ENCODE data around the gene SPAG6. TPM values are rescaled to one million over a fixed set of nuclear protein-coding genes. Genes with fewer than 3 reads are reported as not detected.
A peak's percentile ranks its signal among the peaks of the same experiment; 100 is the strongest.

Gene SPAG6
- polyA plus RNA-seq, 3 donors = 0.78 to 1.5 (median 1.3) TPM

- DNase-seq (ENCODE audit: extremely low read depth in 1 of 11, low read depth in 9 of 11, low spot score in 4 of 11) = no peak
Observed at GRCh38 chr10:22414146-22414545, 68.8 kb downstream of the SPAG6 start.

- DNase-seq (ENCODE audit: extremely low read depth in 1 of 11, low read depth in 9 of 11, low spot score in 4 of 11) = no peak
Observed at GRCh38 chr10:22415072-22415471, 69.8 kb downstream of the SPAG6 start.

DNA sequence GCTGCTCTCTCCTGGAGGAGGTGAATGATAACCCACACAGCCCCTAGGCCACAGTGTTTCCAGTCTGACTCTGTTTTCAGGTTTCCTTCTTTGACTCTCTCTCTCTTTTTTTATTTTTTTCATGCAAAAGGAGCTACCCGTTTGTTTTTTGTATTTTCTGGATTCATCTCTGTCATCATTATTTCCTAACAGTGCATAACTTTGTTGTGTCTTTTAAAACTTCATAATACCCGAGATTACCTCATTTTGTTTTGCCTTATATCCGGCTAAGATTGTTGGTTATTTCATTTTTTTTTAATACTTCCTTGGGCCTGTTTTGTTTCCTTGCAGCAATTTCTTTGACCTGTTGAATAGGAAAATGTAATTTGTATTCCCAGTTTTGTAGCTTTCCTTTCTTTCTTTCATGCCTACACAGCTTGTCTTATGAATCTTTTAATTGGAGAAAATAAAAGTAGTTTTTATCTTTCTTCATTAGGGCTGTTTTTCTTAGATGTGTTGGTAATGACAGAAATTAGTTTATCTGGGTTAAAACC is 72.5 kb downstream of the SPAG6 start:
- no peak for DNase-seq (ENCODE audit: extremely low read depth in 1 of 11, low read depth in 9 of 11, low spot score in 4 of 11)

GRCh38 chr10:22420787-22421517 is 75.7 kb downstream of the SPAG6 start:
- no peak for DNase-seq (ENCODE audit: extremely low read depth in 1 of 11, low read depth in 9 of 11, low spot score in 4 of 11)

DNA sequence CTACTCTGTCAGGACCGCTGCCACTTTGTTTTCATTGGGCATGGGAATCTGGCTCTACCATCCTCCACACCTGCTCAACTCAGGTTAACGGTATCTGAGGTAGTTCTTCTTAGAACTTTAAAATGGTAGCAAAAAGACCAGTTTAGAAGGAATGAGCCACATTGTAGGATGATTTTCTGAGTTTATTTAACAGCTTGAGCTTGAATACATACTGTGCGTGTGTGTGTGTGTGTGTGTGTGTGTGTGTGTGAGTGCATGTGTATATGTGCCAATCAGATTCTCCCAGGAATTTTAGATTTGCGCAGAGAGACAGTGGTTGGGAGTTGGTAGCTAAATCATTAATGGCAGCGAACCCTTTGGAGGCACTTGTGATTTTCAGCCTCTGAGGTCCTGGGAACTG is 81.4 kb downstream of the SPAG6 start:
- DNase-seq (ENCODE audit: extremely low read depth in 1 of 11, low read depth in 9 of 11, low spot score in 4 of 11) = no peak

DNA sequence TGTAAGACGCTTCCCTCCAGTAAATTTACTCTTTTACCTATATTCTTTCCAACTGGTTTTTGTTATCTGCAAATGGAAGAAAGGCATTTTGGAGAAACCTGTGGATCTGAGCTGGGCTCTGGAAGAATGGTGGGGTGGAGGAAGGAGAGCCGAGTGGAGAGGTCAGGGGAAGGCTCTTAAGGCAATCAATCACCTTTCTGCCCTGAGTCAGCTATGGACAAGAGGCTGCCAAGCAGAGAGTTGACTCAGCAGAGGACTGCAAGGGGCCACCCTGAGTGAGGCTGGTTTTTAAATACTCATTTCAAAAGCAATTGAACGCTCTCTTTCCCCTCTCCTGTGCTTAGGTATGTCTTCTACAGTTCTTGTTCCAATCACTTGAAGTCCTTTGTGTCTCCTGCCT is 81.8 kb downstream of the SPAG6 start:
- no peak for DNase-seq (ENCODE audit: extremely low read depth in 1 of 11, low read depth in 9 of 11, low spot score in 4 of 11)

GRCh38 chr10:22427890-22428571 is 82.7 kb downstream of the SPAG6 start:
- DNase-seq (ENCODE audit: extremely low read depth in 1 of 11, low read depth in 9 of 11, low spot score in 4 of 11) = peak in 5 of 11 donors; percentile 21 to 58 (median 34)

- DNase-seq (ENCODE audit: extremely low read depth in 1 of 11, low read depth in 9 of 11, low spot score in 4 of 11) = no peak
Observed at GRCh38 chr10:22429146-22429545, 83.8 kb downstream of the SPAG6 start.

DNA sequence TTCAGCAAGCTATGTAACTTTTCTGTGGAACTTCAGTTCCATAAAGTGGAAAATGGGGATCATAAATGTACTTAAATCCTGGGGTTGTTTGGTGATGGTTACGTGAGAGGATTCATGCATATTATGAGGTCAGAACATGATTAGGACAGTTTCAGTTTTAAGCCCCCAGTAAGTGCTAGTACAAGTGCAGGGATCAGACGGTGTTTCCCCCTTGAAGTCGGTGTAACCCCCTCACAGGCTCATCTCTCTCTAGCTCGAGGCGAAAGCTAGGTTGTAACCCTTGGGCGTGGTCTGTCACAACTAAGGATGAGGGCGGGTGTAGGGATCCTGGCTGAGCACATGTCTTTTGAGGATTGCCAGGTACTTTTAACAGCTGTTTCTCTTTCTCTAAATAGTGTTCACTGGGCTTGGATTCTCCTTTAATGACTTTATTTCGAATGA is 84.7 kb downstream of the SPAG6 start:
- DNase-seq (ENCODE audit: extremely low read depth in 1 of 11, low read depth in 9 of 11, low spot score in 4 of 11) = no peak

- DNase-seq (ENCODE audit: extremely low read depth in 1 of 11, low read depth in 9 of 11, low spot score in 4 of 11) = no peak
Observed at GRCh38 chr10:22433875-22434274, 88.6 kb downstream of the SPAG6 start.

GRCh38 chr10:22434521-22434920 is 89.2 kb downstream of the SPAG6 start:
- no peak for DNase-seq (ENCODE audit: extremely low read depth in 1 of 11, low read depth in 9 of 11, low spot score in 4 of 11)

GRCh38 chr10:22435650-22436049 is 90.4 kb downstream of the SPAG6 start:
- no peak for DNase-seq (ENCODE audit: extremely low read depth in 1 of 11, low read depth in 9 of 11, low spot score in 4 of 11)

GRCh38 chr10:22436526-22436892 is 91.2 kb downstream of the SPAG6 start:
- no peak for DNase-seq (ENCODE audit: extremely low read depth in 1 of 11, low read depth in 9 of 11, low spot score in 4 of 11)

DNA sequence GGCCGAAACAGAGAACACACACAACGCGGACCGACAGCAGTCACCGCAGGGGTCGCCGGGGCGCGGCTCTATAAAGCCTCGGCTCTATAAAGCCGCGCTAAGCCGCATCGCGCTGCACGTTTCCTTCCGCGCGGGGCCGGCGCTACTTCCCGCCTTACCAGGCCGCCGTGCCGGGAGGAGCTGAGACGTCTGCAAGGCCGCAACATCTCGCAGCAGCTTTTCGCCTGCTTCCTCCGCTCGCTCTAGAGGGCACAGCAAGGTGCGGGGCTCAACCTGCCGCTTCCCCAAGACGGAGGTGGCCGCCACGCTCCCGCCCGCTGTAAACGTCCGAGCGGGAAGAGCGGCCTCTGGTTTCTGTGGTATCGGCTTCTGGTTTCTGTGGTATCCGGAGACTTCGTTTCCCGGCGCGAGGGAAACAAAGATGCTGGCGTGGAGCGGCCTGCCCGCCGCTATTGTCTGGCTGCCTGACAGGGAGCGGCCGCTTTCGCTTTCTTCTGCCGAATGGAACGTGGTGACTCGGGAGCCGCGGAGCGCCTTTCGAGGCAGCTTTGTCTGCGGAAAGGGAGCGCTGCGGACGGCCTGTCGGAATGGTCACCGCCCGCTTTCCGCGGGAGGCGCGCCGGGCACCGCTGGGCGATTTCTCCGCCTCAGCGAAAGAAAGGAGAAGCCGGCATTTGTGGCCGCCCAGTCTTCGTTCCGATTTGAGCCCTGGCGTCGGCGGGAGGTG is 91.8 kb downstream of the SPAG6 start:
- peak; percentile 79 to 90 (median 88) for DNase-seq (ENCODE audit: extremely low read depth in 1 of 11, low read depth in 9 of 11, low spot score in 4 of 11)

DNA sequence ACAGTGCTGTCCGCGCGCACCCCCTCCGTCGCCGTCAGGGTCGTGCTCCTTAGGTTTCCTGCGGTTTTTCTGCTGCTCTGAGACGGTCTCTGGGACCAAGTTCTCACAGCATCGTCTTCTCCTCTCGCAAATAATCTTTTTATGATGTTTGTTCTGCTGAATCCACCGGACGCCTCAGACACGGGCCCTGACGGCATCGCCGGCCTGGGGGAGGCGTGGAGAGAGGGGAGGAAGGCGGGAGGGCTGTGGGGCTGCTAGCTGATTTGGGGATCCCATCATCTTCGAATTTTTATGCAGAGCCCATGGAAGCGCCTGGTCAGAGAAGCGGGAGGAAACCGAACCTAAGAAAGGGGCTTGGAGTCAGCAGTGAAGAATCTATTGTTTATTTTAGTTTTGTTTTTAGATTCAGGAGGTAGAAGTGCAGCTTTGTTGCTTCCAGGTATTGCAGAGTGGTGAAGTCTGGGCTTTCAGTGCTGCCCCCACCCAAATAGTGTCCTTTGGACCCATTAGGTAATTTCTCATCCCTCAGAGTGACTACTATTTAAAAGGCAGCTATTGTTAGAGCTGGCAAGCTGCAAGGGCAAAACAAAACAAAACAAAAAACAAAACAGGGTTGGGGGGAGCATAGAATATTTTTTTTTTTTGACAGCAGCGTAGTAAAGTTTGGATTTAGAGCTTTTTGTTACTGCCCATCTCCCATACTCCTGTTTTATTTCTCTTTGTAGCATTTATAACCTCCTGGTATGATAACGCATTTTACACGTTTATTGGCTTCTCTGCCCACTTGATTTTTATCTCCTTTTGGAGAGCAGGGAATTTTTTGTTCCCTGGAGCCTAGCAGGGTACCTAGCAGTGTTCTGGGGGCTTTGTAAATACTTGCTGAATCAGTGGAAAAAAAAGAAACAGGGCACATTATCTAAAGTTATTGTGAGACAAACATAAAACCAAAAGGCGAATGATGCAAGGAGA is 92.6 kb downstream of the SPAG6 start:
- peak in 5 of 11 donors; percentile 37 to 56 (median 48) for DNase-seq (ENCODE audit: extremely low read depth in 1 of 11, low read depth in 9 of 11, low spot score in 4 of 11)

- no peak for DNase-seq (ENCODE audit: extremely low read depth in 1 of 11, low read depth in 9 of 11, low spot score in 4 of 11)
Observed at GRCh38 chr10:22438711-22439110, 93.4 kb downstream of the SPAG6 start.

- DNase-seq (ENCODE audit: extremely low read depth in 1 of 11, low read depth in 9 of 11, low spot score in 4 of 11) = no peak
Observed at GRCh38 chr10:22442063-22442462, 96.8 kb downstream of the SPAG6 start.

DNA sequence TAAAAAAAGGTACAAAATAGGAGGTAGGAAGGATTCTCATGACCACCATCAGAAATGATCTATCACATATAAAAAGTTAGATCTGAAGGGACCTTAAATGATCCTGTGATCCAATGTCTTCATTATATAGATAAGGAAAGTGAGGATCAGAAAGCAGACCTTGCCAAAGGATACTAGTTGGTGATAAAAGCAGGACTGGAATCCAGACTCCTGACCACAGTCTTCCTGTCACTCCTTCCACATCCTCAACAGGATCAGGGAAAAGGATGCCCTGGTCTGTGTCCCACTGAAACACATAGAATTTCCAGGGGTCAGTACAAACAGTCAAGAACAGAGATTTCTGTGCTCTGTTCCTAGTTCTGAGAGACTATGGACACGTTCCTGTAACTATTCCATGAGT is 97.2 kb downstream of the SPAG6 start:
- DNase-seq (ENCODE audit: extremely low read depth in 1 of 11, low read depth in 9 of 11, low spot score in 4 of 11) = no peak

Measured in renal cortex interstitium (tissue), 11 donors.